Ramos (cell line): ENCODE results near the gene CLEC16A.

Source experiments
- in situ Hi-C: fragments of 300-500 bp; cut with MboI; formaldehyde crosslinking; loops from one replicate; pipeline ENCODE4 v1.14.3; 2022; ENCODE audit warnings: low sequenced_read_pairs; ENCODE audit not compliant: unreplicated experiment

Gene CLEC16A

GRCh38 chr16:11047939-11048800 lies 103.8 kb downstream of the CLEC16A start:
- in situ Hi-C loops = no loop called here

- in situ Hi-C loops = no loop called here
Observed at GRCh38 chr16:11049396-11050059, 105.2 kb downstream of the CLEC16A start.

DNA sequence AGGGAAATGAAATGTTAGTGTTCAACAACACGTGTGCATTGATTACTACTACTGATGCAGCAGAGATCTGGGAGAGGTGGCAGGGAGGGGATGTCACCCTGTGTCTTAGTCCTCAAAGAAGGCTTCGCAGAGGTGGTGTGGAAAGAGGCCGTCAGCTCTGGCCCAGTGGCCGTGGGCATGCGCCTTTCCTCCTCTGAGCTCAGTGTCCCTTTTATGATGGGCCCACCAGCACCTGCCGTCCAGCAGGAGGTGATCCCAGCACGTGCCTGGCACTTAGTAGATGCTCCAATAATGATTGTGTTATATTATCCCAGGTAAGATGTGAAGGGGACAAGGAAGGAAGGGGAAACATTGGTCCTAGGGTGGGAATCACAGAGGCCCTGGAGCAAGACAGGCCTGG lies 106.2 kb downstream of the CLEC16A start:
- in situ Hi-C loops = no loop called here

DNA sequence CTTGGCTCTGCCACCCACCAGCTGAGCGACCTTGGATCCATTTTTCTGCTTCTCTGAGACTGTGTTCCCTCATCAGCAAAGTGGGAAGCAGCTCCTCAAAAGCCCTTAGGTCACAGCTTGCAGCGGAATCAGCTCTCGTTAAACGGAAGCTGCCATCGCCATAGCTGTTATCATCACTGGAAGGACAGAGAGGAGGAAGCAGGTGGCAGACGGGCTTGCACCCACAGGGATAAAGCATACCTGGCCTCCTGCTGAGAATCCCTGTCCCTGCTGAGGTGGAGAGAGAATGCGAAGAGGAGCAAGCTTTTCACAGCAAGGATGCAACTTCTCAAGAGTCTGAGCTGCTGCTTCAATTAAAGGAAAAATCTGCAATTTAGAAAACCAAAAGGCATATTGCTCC lies 106.6 kb downstream of the CLEC16A start:
- in situ Hi-C loops = no loop called here

- in situ Hi-C loops = no loop called here
Observed at GRCh38 chr16:11051430-11051829, 107.1 kb downstream of the CLEC16A start.

- in situ Hi-C loops = no loop called here
Observed at GRCh38 chr16:11051879-11052808, 107.8 kb downstream of the CLEC16A start.

GRCh38 chr16:11053916-11054460 lies 109.6 kb downstream of the CLEC16A start:
- in situ Hi-C loops = no loop called here

DNA sequence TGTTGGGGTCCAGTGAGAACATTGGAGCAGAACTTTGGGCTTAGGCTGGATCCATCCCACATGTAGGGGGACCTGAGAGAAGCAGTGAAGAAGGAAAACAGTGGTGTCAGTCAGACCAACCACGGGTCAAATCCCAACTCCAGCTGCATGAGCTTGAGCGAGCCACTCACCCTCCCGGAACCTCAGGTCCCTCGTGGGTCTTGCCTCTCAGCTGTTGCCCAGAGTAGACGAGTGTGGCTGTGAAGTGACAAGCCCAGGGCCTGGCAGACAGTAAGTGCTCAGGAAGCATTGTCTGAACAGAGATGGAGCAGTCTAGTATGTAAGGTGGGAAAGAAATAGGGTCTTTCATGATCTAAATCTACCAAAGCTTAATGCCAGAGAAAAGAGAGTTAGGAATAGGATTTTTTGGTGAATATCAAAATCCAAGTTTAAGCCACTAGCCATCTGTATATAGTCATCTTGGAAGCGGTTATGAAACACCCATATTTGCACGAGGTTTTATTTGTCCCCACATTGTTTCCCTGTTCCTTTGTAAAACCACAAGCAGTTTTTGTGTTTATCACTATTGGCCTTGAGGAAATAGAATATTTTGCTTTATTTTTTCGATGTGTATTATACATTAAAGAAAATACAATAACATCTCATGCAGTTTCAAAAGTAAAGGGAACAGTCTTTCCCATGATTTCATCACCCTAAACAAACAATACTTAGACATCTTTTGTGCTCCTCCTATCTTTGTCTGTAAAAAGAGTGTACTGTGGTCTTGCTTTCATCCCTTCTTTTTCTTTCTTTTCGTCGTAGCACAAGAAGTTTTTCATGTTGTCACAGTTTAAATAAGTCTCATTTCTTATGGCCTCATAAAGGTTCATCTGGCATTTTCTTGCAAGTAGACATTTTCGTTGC lies 112.0 kb downstream of the CLEC16A start:
- in situ Hi-C loops = no loop called here

GRCh38 chr16:11056993-11057649 lies 112.8 kb downstream of the CLEC16A start:
- in situ Hi-C loops = no loop called here

GRCh38 chr16:11057711-11058345 lies 113.5 kb downstream of the CLEC16A start:
- in situ Hi-C loops = no loop called here

DNA sequence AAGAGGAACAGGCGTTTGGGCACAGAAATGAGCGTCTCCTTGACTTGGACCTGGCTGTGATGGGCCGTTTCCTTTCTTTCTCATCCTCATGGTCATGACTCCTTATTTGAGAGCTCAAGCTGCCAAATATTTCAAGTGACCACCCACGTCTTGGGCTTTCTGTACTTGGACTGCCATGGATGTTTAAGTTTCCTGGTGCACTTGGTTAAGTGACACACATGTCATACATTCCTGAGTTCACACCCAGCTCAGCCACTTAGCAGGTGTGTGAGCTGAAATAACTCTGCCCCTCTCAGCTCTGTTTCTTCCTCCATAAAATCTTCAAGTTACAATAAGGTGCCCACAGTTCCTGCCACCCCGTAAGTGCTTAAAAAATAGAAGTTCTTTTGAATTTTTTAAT lies 114.5 kb downstream of the CLEC16A start:
- in situ Hi-C loops = no loop called here

GRCh38 chr16:11059588-11059987 lies 115.2 kb downstream of the CLEC16A start:
- in situ Hi-C loops = no loop called here

DNA sequence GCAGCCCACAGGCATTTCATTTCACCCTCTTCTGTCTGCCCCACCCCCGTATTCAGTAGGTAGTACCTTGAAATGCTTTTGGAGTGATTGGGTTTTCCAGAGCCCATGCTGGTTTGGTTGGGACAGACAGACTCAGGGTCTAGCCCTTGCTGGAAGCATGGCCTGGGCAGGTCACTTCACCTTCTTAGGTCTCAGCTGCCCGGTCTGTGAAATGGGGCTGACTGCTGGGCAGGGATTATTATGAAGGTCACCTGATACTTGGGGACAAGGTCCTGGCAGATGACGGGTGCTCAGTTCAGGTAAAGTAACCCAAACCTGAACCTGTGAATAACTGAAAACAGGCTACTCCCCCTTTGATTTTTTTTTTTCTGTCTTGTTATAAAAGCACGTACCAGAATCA lies 116.0 kb downstream of the CLEC16A start:
- in situ Hi-C loops = no loop called here

DNA sequence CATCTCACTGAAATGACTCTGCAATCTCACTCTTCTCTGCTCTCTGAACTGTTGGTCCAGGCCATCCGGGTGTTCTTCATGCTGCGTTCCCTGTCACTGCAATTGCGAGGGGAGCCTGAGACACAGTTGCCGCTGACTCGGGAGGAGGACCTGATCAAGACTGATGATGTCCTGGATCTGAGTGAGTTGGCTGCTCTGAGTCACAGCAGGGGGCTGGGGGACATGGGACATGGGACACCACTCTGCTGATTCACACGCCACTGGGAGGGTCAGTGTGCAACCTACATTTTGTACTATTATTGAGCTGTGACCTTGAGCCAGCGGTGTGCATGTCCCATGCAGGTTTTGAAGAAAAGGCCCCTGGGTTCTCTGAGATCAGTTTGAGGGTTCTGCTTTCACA lies 116.5 kb downstream of the CLEC16A start:
- in situ Hi-C loops = no loop called here

DNA sequence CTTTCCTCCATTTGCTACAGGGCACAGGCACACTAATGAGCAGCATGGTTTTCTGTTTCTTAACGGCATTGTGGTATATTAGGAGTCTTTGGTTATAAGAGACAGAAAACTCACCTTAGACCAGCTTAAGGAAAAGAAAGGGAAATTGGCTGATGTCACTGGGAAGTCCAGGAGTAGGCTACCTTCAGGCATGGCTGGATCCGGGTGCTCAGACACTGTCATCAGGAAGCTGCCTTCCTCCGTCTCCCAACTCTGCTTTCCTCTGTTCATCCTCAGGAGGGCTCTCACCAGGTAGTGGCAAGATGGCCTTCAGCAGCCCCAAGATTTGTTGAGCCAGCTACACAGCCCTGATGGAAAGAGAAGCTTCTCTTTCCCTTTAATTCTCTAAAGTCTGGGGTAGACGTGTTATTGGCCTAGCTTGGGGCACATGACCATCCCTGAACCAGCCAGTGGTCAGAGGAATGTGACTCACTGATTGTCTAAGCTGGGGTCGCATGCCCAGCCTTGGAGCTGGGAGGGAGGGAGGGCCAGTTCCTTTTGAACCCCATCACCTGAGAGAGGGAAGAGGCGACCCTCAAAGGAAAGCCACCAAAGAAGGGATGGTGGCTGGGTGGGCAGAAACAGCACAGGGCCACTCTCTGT lies 117.4 kb downstream of the CLEC16A start:
- in situ Hi-C loops = no loop called here

DNA sequence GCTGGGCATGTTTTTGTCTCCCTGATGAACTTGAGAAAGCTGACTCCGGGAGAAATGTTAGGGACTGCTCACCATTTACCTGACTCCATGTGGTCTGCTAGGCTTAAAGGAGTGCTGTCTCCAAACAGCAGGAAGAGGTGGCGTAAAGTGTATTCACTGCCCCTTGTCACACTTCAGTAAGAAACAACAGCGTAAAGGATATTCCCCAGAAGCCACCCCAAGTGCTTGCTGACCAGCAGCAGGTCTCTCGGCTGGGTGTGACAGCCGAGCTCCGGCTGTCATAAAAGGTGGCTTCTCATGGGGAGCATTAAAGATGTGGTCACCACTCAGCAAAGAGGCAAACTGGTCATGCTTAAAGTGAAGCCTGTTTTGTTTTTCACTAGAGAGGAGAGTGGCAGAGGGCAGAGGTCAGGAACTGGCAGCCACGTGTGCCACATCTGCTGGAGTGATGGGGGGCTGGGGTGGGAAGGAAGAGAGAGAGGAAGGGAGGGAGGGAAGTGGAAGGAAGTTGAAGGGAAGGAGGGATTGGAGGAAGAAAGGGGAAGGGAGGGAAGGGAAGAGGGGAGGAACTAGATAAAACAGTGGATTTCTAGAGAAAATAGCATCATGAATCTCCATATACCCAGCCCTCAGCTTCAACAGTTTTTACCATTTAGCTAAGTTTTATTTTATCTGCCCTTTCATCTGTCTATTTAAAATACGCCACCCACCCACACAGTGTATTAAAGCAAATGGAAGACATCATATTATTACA lies 119.3 kb downstream of the CLEC16A start:
- in situ Hi-C loops = no loop called here

DNA sequence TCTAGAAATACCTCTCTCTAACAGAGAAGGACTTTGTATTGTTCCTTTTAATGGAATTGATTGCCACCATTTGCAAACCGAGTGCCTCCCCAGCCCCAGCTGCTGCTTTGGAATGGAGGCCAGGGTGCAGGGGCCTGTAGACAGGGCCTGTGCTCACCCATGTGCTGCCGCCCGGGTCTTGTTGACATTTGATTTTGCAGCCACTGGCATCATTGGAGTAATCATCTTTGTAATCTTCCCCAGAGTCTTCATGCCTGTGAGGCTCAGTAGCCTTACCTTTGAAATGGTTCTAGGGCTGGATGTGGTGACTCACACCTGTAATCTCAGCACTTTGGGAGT lies 119.8 kb downstream of the CLEC16A start:
- in situ Hi-C loops = no loop called here
